GM19468 (cell line): ENCODE results near the gene SLAMF1.
"Not testable (repeated sequence)": the region's sequence is repeated elsewhere in the genome, so short reads cannot be mapped to it uniquely, and the experiment has no call there.

ENCODE experiments used
- ATAC-seq: cut with Tn5 transposase; IDR thresholded peaks from one replicate; pipeline ENCODE4 v1.9.1; 2021; ENCODE audit warnings: mild to moderate bottlenecking, moderate library complexity, moderate number of reproducible peaks; ENCODE audit not compliant: unreplicated experiment; ENCODE audit errors: extremely low read depth

SLAMF1 gene

GRCh38 chr1:160567858-160568682 is 78.8 kb downstream of the SLAMF1 start:
- no peak for ATAC-seq

- no peak for ATAC-seq
Observed at GRCh38 chr1:160567341-160567740, 79.5 kb downstream of the SLAMF1 start.

GRCh38 chr1:160565564-160565963 is 81.3 kb downstream of the SLAMF1 start:
- ATAC-seq, result no peak

- ATAC-seq, result not testable (repeated sequence)
Observed at GRCh38 chr1:160563230-160563629, 83.6 kb downstream of the SLAMF1 start.

GRCh38 chr1:160562745-160563144 is 84.1 kb downstream of the SLAMF1 start:
- not testable (repeated sequence) for ATAC-seq

GRCh38 chr1:160560806-160561205 is 86.0 kb downstream of the SLAMF1 start:
- no peak for ATAC-seq

GRCh38 chr1:160560045-160560705 is 86.7 kb downstream of the SLAMF1 start:
- ATAC-seq, result no peak

- not testable (repeated sequence) for ATAC-seq
Observed at GRCh38 chr1:160559437-160559836, 87.4 kb downstream of the SLAMF1 start.

GRCh38 chr1:160558660-160559380 is 88.0 kb downstream of the SLAMF1 start:
- no peak for ATAC-seq
